Muscle of leg (tissue), 9 donors: Measurements from ENCODE around the gene LIM2. TPM values are rescaled to one million over a fixed set of nuclear protein-coding genes. Genes with fewer than 3 reads are reported as not detected.

Experiments used
- polyA plus RNA-seq, 8 donors: library from polyadenylated mRNA; unstranded; fragments of 120-200 nt; gene quantifications; one replicate each; pipeline versions ENCODE4 v1.2.1 to v1.2.3, GENCODE V29; 2013; ENCODE audit warnings: inconsistent platforms in 1 of 8, low replicate concordance in 1 of 8; ENCODE audit not compliant: insufficient read length in 8 of 8, insufficient read depth in 1 of 8
- total RNA-seq: library from RNA; stranded (reverse); fragments of 120-200 nt; gene quantifications from one replicate; pipeline ENCODE4 v1.2.4, GENCODE V29; 2013

Gene LIM2
- total and polyA plus RNA-seq, 9 donors, result not detected

Other genes starting within 250 kb of the LIM2 start
- gene SIGLEC7, start 245.7 kb downstream of the LIM2 start, total RNA-seq, result 0.40 TPM
- gene SIGLEC7, start 245.7 kb downstream of the LIM2 start, polyA plus RNA-seq, result 1 to 10 TPM in 1 of 8 donors, under 1 TPM in 7; 0.41 to 1.1 (median 0.63) TPM
- gene CD33, start 162.9 kb downstream of the LIM2 start, total RNA-seq, result 2.3 TPM
- 1 to 10 TPM; 2.2 to 3.9 (median 2.8) TPM for gene CD33, start 162.9 kb downstream of the LIM2 start, polyA plus RNA-seq
- not detected for gene SIGLECL1, start 136.9 kb downstream of the LIM2 start, total RNA-seq
- gene SIGLECL1, start 136.9 kb downstream of the LIM2 start, polyA plus RNA-seq, result not detected
- gene IGLON5, start 76.3 kb downstream of the LIM2 start, total RNA-seq, result not detected
- gene IGLON5, start 76.3 kb downstream of the LIM2 start, polyA plus RNA-seq, result under 1 TPM; 0.14 to 0.73 (median 0.21) TPM
- gene VSIG10L, start 45.8 kb downstream of the LIM2 start, total RNA-seq, result 0.49 TPM
- gene VSIG10L, start 45.8 kb downstream of the LIM2 start, polyA plus RNA-seq, result 1 to 10 TPM in 6 of 8 donors, under 1 TPM in 2; 0.80 to 1.7 (median 1.3) TPM
- 50.1 TPM for gene ETFB, start 21.6 kb downstream of the LIM2 start, total RNA-seq
- 10 to 100 TPM; 49.5 to 56.8 (median 53.7) TPM for gene ETFB, start 21.6 kb downstream of the LIM2 start, polyA plus RNA-seq
- gene CLDND2, start 19.0 kb downstream of the LIM2 start, total RNA-seq, result 0.44 TPM
- gene CLDND2, start 19.0 kb downstream of the LIM2 start, polyA plus RNA-seq, result 1 to 10 TPM in 4 of 8 donors, under 1 TPM in 4; 0.46 to 1.7 (median 1.0) TPM
- 0.80 TPM for gene NKG7, start 15.3 kb downstream of the LIM2 start, total RNA-seq
- gene NKG7, start 15.3 kb downstream of the LIM2 start, polyA plus RNA-seq, result 1 to 10 TPM; 1.6 to 3.9 (median 2.2) TPM
- gene C19orf84, start 2.6 kb upstream of the LIM2 start, total RNA-seq, result not detected
- under 1 TPM in 2 of 8 donors, not detected in 6; 0.17 to 0.44 TPM for gene C19orf84, start 2.6 kb upstream of the LIM2 start, polyA plus RNA-seq
- 0.22 TPM for gene SIGLEC10, start 29.7 kb upstream of the LIM2 start, total RNA-seq
- 1 to 10 TPM in 6 of 8 donors, under 1 TPM in 2; 0.49 to 1.6 (median 1.1) TPM for gene SIGLEC10, start 29.7 kb upstream of the LIM2 start, polyA plus RNA-seq
- 0.04 TPM for gene SIGLEC8, start 70.5 kb upstream of the LIM2 start, total RNA-seq
- under 1 TPM in 4 of 8 donors, not detected in 4; 0.06 to 0.23 (median 0.08) TPM for gene SIGLEC8, start 70.5 kb upstream of the LIM2 start, polyA plus RNA-seq
- not detected for gene CEACAM18, start 90.6 kb upstream of the LIM2 start, total RNA-seq
- gene CEACAM18, start 90.6 kb upstream of the LIM2 start, polyA plus RNA-seq, result not detected
- not detected for gene SIGLEC12, start 113.8 kb upstream of the LIM2 start, total RNA-seq
- under 1 TPM in 5 of 8 donors, not detected in 3; 0.11 to 0.48 (median 0.20) TPM for gene SIGLEC12, start 113.8 kb upstream of the LIM2 start, polyA plus RNA-seq
- 0.22 TPM for gene SIGLEC6, start 143.7 kb upstream of the LIM2 start, total RNA-seq
- gene SIGLEC6, start 143.7 kb upstream of the LIM2 start, polyA plus RNA-seq, result under 1 TPM in 4 of 8 donors, not detected in 4; 0.07 to 0.29 (median 0.18) TPM
- 6.6 TPM for gene ZNF175, start 183.3 kb upstream of the LIM2 start, total RNA-seq
- 1 to 10 TPM; 6.5 to 9.7 (median 7.7) TPM for gene ZNF175, start 183.3 kb upstream of the LIM2 start, polyA plus RNA-seq
- 0.13 TPM for gene SIGLEC5, start 242.4 kb upstream of the LIM2 start, total RNA-seq
- gene SIGLEC5, start 242.4 kb upstream of the LIM2 start, polyA plus RNA-seq, result under 1 TPM; 0.15 to 0.75 (median 0.48) TPM